ENCODE data around the gene SPG7. TPM values are rescaled to one million over a fixed set of nuclear protein-coding genes. Genes with fewer than 3 reads are reported as not detected.

Gene SPG7
- total and polyA plus RNA-seq, 4 donors = 81.4 to 150 (median 113) TPM

GRCh38 chr16:89472711-89473075 lies 35.5 kb upstream of the SPG7 start:
- no peaks in the 10 kb centered on the region for H3K27me3 ChIP-seq (ENCODE audit: control insufficient read depth, insufficient read depth, low read length)
- no peak for DNase-seq (ENCODE audit: low read depth in 4 of 6, low spot score in 6 of 6)
- H3K4me1 ChIP-seq (ENCODE audit: control insufficient read depth, insufficient read depth, low read length) = peaks cover 25% of the 10 kb centered on the region
- no peaks in the 10 kb centered on the region for H3K36me3 ChIP-seq (ENCODE audit: control insufficient read depth, insufficient read depth, low read length)
- H3K9me3 ChIP-seq (ENCODE audit: control insufficient read depth, insufficient read depth, low read length) = no peaks in the 10 kb centered on the region
- H3K4me3 ChIP-seq (ENCODE audit: low read depth, low read length) = no peak overlapping the region
- no peak overlapping the region for H3K27ac ChIP-seq (ENCODE audit: low read depth, low read length)
- 90% methylated on average over 2 of the region's 2 CpGs for WGBS (ENCODE audit: insufficient coverage)

DNA sequence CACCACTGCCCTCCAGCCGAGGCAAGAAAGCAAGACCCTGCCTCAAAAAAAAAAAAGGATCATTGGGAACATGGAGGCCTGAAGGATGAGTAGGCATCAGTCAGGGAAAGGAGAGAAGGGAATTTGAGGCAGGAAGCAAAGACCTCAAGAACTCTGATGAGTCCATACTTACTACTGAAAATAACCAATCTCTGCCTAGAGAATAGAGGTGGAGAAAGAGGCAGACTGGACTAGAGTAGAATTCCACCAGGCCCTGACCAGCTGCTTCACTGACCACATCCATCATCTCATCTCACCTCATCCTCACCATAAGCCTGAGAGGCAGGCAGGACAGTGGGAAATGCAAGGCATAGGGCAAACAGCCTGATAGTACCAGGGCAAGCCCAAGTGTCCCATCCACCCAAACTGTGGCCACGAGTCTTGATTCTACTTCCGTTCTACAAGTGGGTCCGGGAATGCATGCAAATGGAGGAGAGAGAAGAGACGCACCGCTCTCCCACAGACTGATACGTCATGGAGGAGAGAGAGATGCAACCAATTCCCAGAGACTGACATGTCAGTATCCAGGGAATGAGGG lies 35.0 kb upstream of the SPG7 start:
- H3K27ac ChIP-seq (ENCODE audit: low read depth, low read length) = no peak overlapping the region
- no peaks in the 10 kb centered on the region for H3K36me3 ChIP-seq (ENCODE audit: control insufficient read depth, insufficient read depth, low read length)
- H3K27me3 ChIP-seq (ENCODE audit: control insufficient read depth, insufficient read depth, low read length) = no peaks in the 10 kb centered on the region
- DNase-seq (ENCODE audit: low read depth in 4 of 6, low spot score in 6 of 6) = no peak
- WGBS (ENCODE audit: insufficient coverage) = 75% methylated on average over 1 of the region's 7 CpGs
- H3K4me3 ChIP-seq (ENCODE audit: low read depth, low read length) = no peak overlapping the region
- H3K9me3 ChIP-seq (ENCODE audit: control insufficient read depth, insufficient read depth, low read length) = no peaks in the 10 kb centered on the region
- H3K4me1 ChIP-seq (ENCODE audit: control insufficient read depth, insufficient read depth, low read length) = peaks cover 25% of the 10 kb centered on the region

DNA sequence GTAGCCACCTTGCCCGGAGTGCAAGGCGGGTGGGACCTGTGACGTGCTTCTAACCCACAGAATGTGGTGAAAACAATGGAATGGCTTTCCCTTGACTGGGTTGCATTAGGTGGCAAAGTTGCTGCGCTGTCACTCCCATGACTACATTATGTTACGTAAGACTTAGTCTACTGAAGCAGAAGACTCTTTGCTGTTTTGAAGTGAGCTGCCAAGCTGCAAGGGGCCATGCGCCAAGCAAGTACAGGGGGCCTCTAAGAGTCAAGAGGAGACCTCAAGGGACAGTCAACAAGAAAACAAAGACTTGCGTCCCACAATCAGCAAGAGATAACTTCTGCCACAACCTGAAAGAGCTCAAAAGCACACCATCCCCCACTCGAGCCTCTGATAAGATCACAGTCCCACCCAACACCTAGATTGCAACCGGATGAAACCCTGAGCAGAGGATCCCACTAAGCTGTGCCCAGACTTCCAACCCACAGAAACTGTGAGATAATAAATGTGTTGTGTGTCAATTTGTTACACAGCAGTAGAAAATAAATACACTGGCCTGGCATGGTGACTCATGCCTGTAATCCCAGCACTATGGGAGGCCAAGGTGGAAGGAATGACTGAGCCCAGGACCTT lies 34.3 kb upstream of the SPG7 start:
- H3K4me1 ChIP-seq (ENCODE audit: control insufficient read depth, insufficient read depth, low read length) = peaks cover 20% of the 10 kb centered on the region
- no peak for DNase-seq (ENCODE audit: low read depth in 4 of 6, low spot score in 6 of 6)
- 79% methylated on average over 6 of the region's 9 CpGs for WGBS (ENCODE audit: insufficient coverage)
- H3K9me3 ChIP-seq (ENCODE audit: control insufficient read depth, insufficient read depth, low read length) = no peaks in the 10 kb centered on the region
- no peaks in the 10 kb centered on the region for H3K27me3 ChIP-seq (ENCODE audit: control insufficient read depth, insufficient read depth, low read length)
- no peaks in the 10 kb centered on the region for H3K36me3 ChIP-seq (ENCODE audit: control insufficient read depth, insufficient read depth, low read length)
- H3K4me3 ChIP-seq (ENCODE audit: low read depth, low read length) = no peak overlapping the region
- no peak overlapping the region for H3K27ac ChIP-seq (ENCODE audit: low read depth, low read length)

- WGBS (ENCODE audit: insufficient coverage) = 0% methylated on average over 1 of the region's 5 CpGs
- peak in 1 of 6 donors; percentile 57 for DNase-seq (ENCODE audit: low read depth in 4 of 6, low spot score in 6 of 6)
- no peaks in the 10 kb centered on the region for H3K9me3 ChIP-seq (ENCODE audit: control insufficient read depth, insufficient read depth, low read length)
- no peaks in the 10 kb centered on the region for H3K36me3 ChIP-seq (ENCODE audit: control insufficient read depth, insufficient read depth, low read length)
- peaks cover 20% of the 10 kb centered on the region for H3K4me1 ChIP-seq (ENCODE audit: control insufficient read depth, insufficient read depth, low read length)
- no peaks in the 10 kb centered on the region for H3K27me3 ChIP-seq (ENCODE audit: control insufficient read depth, insufficient read depth, low read length)
- no peak overlapping the region for H3K4me3 ChIP-seq (ENCODE audit: low read depth, low read length)
- no peak overlapping the region for H3K27ac ChIP-seq (ENCODE audit: low read depth, low read length)
Measured at GRCh38 chr16:89475144-89475543, 33.1 kb upstream of the SPG7 start.

- Histone ChIP-seq H3K4me1 (ENCODE audit: control insufficient read depth, insufficient read depth, low read length) (peaks cover 20% of the 10 kb centered on the region), H3K27me3 (ENCODE audit: control insufficient read depth, insufficient read depth, low read length) (no peaks in the 10 kb centered on the region), H3K9me3 (ENCODE audit: control insufficient read depth, insufficient read depth, low read length) (no peaks in the 10 kb centered on the region), H3K27ac (ENCODE audit: low read depth, low read length) (no peak overlapping the region), H3K36me3 (ENCODE audit: control insufficient read depth, insufficient read depth, low read length) (no peaks in the 10 kb centered on the region), H3K4me3 (ENCODE audit: low read depth, low read length) (no peak overlapping the region)
- 94% methylated on average over 5 of the region's 5 CpGs for WGBS (ENCODE audit: insufficient coverage)
- DNase-seq (ENCODE audit: low read depth in 4 of 6, low spot score in 6 of 6) = no peak
Measured at GRCh38 chr16:89476379-89476778, 31.8 kb upstream of the SPG7 start.

DNA sequence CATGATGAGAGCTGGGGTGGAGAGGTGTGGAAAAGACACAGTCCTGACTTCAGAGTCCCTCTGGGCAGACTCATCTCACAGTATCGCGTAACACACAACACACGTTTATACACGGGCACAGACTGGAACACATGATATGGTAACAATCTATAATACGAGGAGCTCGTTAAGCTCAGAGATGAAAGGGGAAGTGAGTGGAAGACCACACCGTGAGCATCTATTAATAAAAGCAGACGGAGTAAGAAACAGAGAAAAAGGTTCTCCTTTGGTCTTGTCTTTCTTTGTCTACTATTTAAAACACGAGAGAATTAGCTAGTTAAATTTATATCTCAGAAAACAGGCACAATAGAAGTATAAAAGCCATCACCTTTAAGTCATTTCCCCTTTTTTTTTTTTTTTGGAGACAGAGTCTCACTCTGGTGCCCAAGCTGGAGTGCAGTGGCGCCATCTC lies 31.4 kb upstream of the SPG7 start:
- no peaks in the 10 kb centered on the region for H3K27me3 ChIP-seq (ENCODE audit: control insufficient read depth, insufficient read depth, low read length)
- WGBS (ENCODE audit: insufficient coverage) = 50% methylated on average over 1 of the region's 10 CpGs
- H3K4me1 ChIP-seq (ENCODE audit: control insufficient read depth, insufficient read depth, low read length) = peaks cover 20% of the 10 kb centered on the region
- H3K4me3 ChIP-seq (ENCODE audit: low read depth, low read length) = no peak overlapping the region
- H3K27ac ChIP-seq (ENCODE audit: low read depth, low read length) = no peak overlapping the region
- DNase-seq (ENCODE audit: low read depth in 4 of 6, low spot score in 6 of 6) = no peak
- no peaks in the 10 kb centered on the region for H3K36me3 ChIP-seq (ENCODE audit: control insufficient read depth, insufficient read depth, low read length)
- no peaks in the 10 kb centered on the region for H3K9me3 ChIP-seq (ENCODE audit: control insufficient read depth, insufficient read depth, low read length)

- H3K4me1 ChIP-seq (ENCODE audit: control insufficient read depth, insufficient read depth, low read length) = peaks cover 26% of the 10 kb centered on the region
- no peaks in the 10 kb centered on the region for H3K9me3 ChIP-seq (ENCODE audit: control insufficient read depth, insufficient read depth, low read length)
- no peak overlapping the region for H3K27ac ChIP-seq (ENCODE audit: low read depth, low read length)
- WGBS (ENCODE audit: insufficient coverage) = 82% methylated on average over 10 of the region's 14 CpGs
- no peaks in the 10 kb centered on the region for H3K36me3 ChIP-seq (ENCODE audit: control insufficient read depth, insufficient read depth, low read length)
- H3K4me3 ChIP-seq (ENCODE audit: low read depth, low read length) = no peak overlapping the region
- DNase-seq (ENCODE audit: low read depth in 4 of 6, low spot score in 6 of 6) = no peak
- H3K27me3 ChIP-seq (ENCODE audit: control insufficient read depth, insufficient read depth, low read length) = no peaks in the 10 kb centered on the region
Measured at GRCh38 chr16:89478576-89479221, 29.5 kb upstream of the SPG7 start.

GRCh38 chr16:89481356-89481955 lies 26.7 kb upstream of the SPG7 start:
- DNase-seq (ENCODE audit: low read depth in 4 of 6, low spot score in 6 of 6) = no peak
- Histone ChIP-seq H3K36me3 (ENCODE audit: control insufficient read depth, insufficient read depth, low read length) (no peaks in the 10 kb centered on the region), H3K9me3 (ENCODE audit: control insufficient read depth, insufficient read depth, low read length) (no peaks in the 10 kb centered on the region), H3K27me3 (ENCODE audit: control insufficient read depth, insufficient read depth, low read length) (no peaks in the 10 kb centered on the region), H3K27ac (ENCODE audit: low read depth, low read length) (no peak overlapping the region), H3K4me1 (ENCODE audit: control insufficient read depth, insufficient read depth, low read length) (peaks cover 24% of the 10 kb centered on the region), H3K4me3 (ENCODE audit: low read depth, low read length) (no peak overlapping the region)
- 89% methylated on average over 13 of the region's 13 CpGs for WGBS (ENCODE audit: insufficient coverage)

DNA sequence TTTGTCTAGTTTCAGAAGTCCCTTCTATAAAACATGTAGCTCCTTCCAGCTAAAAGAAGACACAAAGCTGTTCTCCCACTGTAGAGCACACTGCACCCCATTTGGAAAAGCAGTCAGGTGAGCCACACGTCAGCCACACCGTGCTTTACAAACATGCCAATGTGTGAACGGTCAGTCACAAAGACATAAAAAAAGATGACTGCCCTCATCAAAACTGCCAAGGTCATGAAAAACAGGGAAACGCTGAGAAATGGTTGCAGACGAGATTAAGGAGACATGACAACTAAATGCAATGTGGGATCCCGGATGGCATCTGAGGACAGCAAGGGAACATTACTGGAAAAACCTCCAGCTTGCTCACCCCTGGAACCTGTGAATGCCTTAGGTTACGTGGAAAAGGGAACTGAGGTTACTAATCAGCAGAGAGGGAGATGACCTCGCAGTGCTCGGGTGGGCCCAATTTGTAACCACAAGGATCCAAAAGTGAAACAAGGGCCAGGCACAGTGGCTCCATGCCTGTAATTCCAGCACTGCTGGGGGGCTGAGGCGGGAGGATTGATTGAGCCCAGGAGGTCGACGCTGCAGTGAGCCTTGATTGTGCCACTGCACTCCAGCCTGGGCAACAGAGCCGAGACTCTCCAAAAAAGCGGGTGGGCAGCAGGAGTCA lies 25.9 kb upstream of the SPG7 start:
- DNase-seq (ENCODE audit: low read depth in 4 of 6, low spot score in 6 of 6) = no peak
- Histone ChIP-seq H3K36me3 (ENCODE audit: control insufficient read depth, insufficient read depth, low read length) (no peaks in the 10 kb centered on the region), H3K27me3 (ENCODE audit: control insufficient read depth, insufficient read depth, low read length) (no peaks in the 10 kb centered on the region), H3K27ac (ENCODE audit: low read depth, low read length) (no peak overlapping the region), H3K4me3 (ENCODE audit: low read depth, low read length) (no peak overlapping the region), H3K4me1 (ENCODE audit: control insufficient read depth, insufficient read depth, low read length) (peaks cover 24% of the 10 kb centered on the region), H3K9me3 (ENCODE audit: control insufficient read depth, insufficient read depth, low read length) (no peaks in the 10 kb centered on the region)
- WGBS (ENCODE audit: insufficient coverage) = 62% methylated on average over 14 of the region's 14 CpGs
